Subcutaneous abdominal adipose tissue (tissue), 5 donors: Measurements from ENCODE around the gene MTUS2.

Experiments used
- H3K27ac ChIP-seq: one replicate; pipeline ENCODE4 v1.7.0; 2013; ENCODE audit warnings: low read depth, mild to moderate bottlenecking, inconsistent platforms, low read length, moderate library complexity
- H3K27me3 ChIP-seq, 5 donors: one replicate each; pipeline ENCODE4 v1.7.0; 2013; ENCODE audit warnings: low read length in 5 of 5, inconsistent platforms in 1 of 5; ENCODE audit not compliant: control insufficient read depth in 5 of 5, insufficient read depth in 4 of 5
- H3K36me3 ChIP-seq, 5 donors: one replicate each; pipeline ENCODE4 v1.7.0; 2013; ENCODE audit warnings: low read length in 5 of 5; ENCODE audit not compliant: control insufficient read depth in 5 of 5, insufficient read depth in 5 of 5
- H3K4me1 ChIP-seq, 5 donors: one replicate each; pipeline ENCODE4 v1.7.0; 2013; ENCODE audit warnings: low read length in 5 of 5, mild to moderate bottlenecking in 3 of 5, moderate library complexity in 1 of 5; ENCODE audit not compliant: control insufficient read depth in 5 of 5, insufficient read depth in 5 of 5
- H3K4me3 ChIP-seq, 5 donors: one replicate each; pipeline ENCODE4 v1.7.0; 2013; ENCODE audit warnings: low read length in 5 of 5, low read depth in 1 of 5
- H3K9ac ChIP-seq, 5 donors: one replicate each; pipeline ENCODE4 v1.7.0; 2013; ENCODE audit warnings: low read length in 5 of 5, mild to moderate bottlenecking in 4 of 5, moderate library complexity in 3 of 5
- H3K9me3 ChIP-seq, 5 donors: one replicate each; pipeline ENCODE4 v1.7.0; 2013; ENCODE audit warnings: low read length in 5 of 5; ENCODE audit not compliant: control insufficient read depth in 5 of 5
- donor health status: healthy.
- donor health status: healthy.
- donor health status: healthy.
- donor health status: healthy.
- donor health status: healthy.

The MTUS2 gene

GRCh38 chr13:29005763-29006120, 185.6 kb downstream of the MTUS2 start:
- no peaks in the 10 kb centered on the region for H3K36me3 ChIP-seq
- H3K9me3 ChIP-seq: peaks cover 0 to 4% (median under 1%) of the 10 kb centered on the region in 5 donors
- no peaks in the 10 kb centered on the region for H3K4me1 ChIP-seq
- H3K27me3 ChIP-seq: peaks cover 0 to 2% (median 0%) of the 10 kb centered on the region in 5 donors
- no peak overlapping the region for H3K9ac ChIP-seq
- no peak overlapping the region for H3K27ac ChIP-seq
- no peak overlapping the region for H3K4me3 ChIP-seq

- Histone ChIP-seq H3K9me3 (peaks cover 0 to 2% (median 0%) of the 10 kb centered on the region in 5 donors), H3K4me3 (no peak overlapping the region), H3K27me3 (peaks cover 0 to 2% (median 0%) of the 10 kb centered on the region in 5 donors), H3K27ac (no peak overlapping the region), H3K4me1 (no peaks in the 10 kb centered on the region), H3K9ac (no peak overlapping the region), H3K36me3 (no peaks in the 10 kb centered on the region)
These were observed 186.3 kb downstream of the MTUS2 start for GRCh38 chr13:29006359-29006850.

- Histone ChIP-seq H3K4me3 (no peak overlapping the region), H3K36me3 (no peaks in the 10 kb centered on the region), H3K27ac (no peak overlapping the region), H3K9me3 (no peaks in the 10 kb centered on the region), H3K27me3 (peaks cover 0 to 2% (median 0%) of the 10 kb centered on the region in 5 donors), H3K9ac (no peak overlapping the region), H3K4me1 (no peaks in the 10 kb centered on the region)
These were observed 188.2 kb downstream of the MTUS2 start for GRCh38 chr13:29008296-29008695.

GRCh38 chr13:29020314-29020713, 200.2 kb downstream of the MTUS2 start:
- Histone ChIP-seq H3K4me1 (no peaks in the 10 kb centered on the region), H3K27me3 (no peaks in the 10 kb centered on the region), H3K9ac (no peak overlapping the region), H3K9me3 (peaks cover 0 to 2% (median 0%) of the 10 kb centered on the region in 5 donors), H3K27ac (no peak overlapping the region), H3K36me3 (no peaks in the 10 kb centered on the region), H3K4me3 (no peak overlapping the region)

GRCh38 chr13:29021311-29021710, 201.2 kb downstream of the MTUS2 start:
- H3K27me3 ChIP-seq: peaks cover 0 to 4% (median 0%) of the 10 kb centered on the region in 5 donors
- H3K9me3 ChIP-seq: peaks cover 0 to 2% (median 0%) of the 10 kb centered on the region in 5 donors
- no peaks in the 10 kb centered on the region for H3K36me3 ChIP-seq
- no peak overlapping the region for H3K9ac ChIP-seq
- no peak overlapping the region for H3K27ac ChIP-seq
- no peaks in the 10 kb centered on the region for H3K4me1 ChIP-seq
- H3K4me3 ChIP-seq: no peak overlapping the region

GRCh38 chr13:29021717-29022116, 201.6 kb downstream of the MTUS2 start:
- H3K27ac ChIP-seq: no peak overlapping the region
- no peaks in the 10 kb centered on the region for H3K36me3 ChIP-seq
- peaks cover 0 to 2% (median 0%) of the 10 kb centered on the region in 5 donors for H3K9me3 ChIP-seq
- no peak overlapping the region for H3K4me3 ChIP-seq
- H3K4me1 ChIP-seq: no peaks in the 10 kb centered on the region
- H3K27me3 ChIP-seq: peaks cover 0 to 4% (median 0%) of the 10 kb centered on the region in 5 donors
- H3K9ac ChIP-seq: no peak overlapping the region

GRCh38 chr13:29022410-29022809, 202.3 kb downstream of the MTUS2 start:
- Histone ChIP-seq H3K27me3 (peaks cover 0 to 4% (median 0%) of the 10 kb centered on the region in 5 donors), H3K4me3 (no peak overlapping the region)

GRCh38 chr13:29022968-29023367, 202.8 kb downstream of the MTUS2 start:
- Histone ChIP-seq H3K9ac (no peak overlapping the region), H3K27ac (no peak overlapping the region), H3K4me1 (no peaks in the 10 kb centered on the region), H3K4me3 (no peak overlapping the region), H3K36me3 (no peaks in the 10 kb centered on the region), H3K27me3 (peaks cover 0 to 4% (median 0%) of the 10 kb centered on the region in 5 donors), H3K9me3 (peaks cover 0 to 5% (median 0%) of the 10 kb centered on the region in 5 donors)

More at GRCh38 chr13:29022410-29022809, 202.3 kb downstream of the MTUS2 start:
- Histone ChIP-seq H3K9ac (no peak overlapping the region), H3K27ac (no peak overlapping the region), H3K4me1 (no peaks in the 10 kb centered on the region), H3K9me3 (peaks cover 0 to 2% (median 0%) of the 10 kb centered on the region in 5 donors), H3K36me3 (no peaks in the 10 kb centered on the region)

DNA sequence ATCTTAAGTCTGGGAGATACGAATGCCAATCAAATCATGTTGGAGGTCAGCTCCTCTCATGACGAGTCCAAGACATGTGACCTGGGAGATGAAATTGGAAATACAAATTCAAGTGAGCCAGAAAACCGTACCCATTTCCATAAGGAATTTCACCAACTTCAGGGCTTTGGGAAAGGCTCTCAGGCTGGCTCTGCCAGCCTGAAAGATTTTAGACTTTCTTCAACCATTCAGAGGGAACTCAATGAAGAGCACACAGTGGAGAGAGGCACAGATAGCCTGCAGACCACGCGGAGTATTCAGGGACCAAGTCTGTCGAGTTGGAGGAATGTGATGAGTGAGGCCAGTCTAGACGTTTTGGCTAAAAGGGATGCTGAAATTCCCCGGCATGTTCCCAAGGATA, 204.6 kb downstream of the MTUS2 start:
- Histone ChIP-seq H3K27ac (no peak overlapping the region), H3K9ac (no peak overlapping the region), H3K27me3 (peaks cover 0 to 4% (median 0%) of the 10 kb centered on the region in 5 donors), H3K36me3 (no peaks in the 10 kb centered on the region), H3K9me3 (peaks cover 0 to 9% (median 5%) of the 10 kb centered on the region in 5 donors), H3K4me3 (no peak overlapping the region), H3K4me1 (no peaks in the 10 kb centered on the region)

DNA sequence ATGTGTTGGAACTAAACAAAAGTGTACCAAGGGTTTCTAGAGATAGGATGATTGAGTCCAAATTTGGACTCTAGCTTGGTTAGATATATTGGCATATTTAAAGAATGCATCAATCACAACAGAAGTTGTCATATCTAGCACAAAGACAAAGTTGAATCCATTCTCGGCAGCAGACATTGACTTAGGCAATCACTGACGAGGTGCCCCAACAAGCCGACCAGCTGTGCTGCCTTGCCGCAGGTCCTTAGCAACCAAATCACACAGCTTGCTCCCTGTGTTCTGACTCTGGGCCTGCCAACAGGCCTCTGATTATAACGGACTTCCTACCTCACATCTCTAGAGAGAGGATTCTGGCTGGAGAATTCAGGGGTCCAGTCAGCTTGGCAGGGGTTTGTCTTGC, 208.7 kb downstream of the MTUS2 start:
- Histone ChIP-seq H3K9ac (no peak overlapping the region), H3K36me3 (no peaks in the 10 kb centered on the region), H3K4me3 (no peak overlapping the region), H3K4me1 (no peaks in the 10 kb centered on the region), H3K27me3 (peaks cover 0 to 4% (median 0%) of the 10 kb centered on the region in 5 donors), H3K27ac (no peak overlapping the region), H3K9me3 (peaks cover 0 to 7% (median 5%) of the 10 kb centered on the region in 5 donors)
